GM12878 (cell line): ENCODE measurements around the gene NDUFS6. TPM values are rescaled to one million over a fixed set of nuclear protein-coding genes. Genes with fewer than 3 reads are reported as not detected.

ENCODE experiments used
- ATAC-seq: fragments of 200-7000 bp; cut with Tn5 transposase; 3 replicates; pipeline ENCODE4 v1.9.1; 2020; ENCODE audit warnings: mild to moderate bottlenecking, moderate library complexity
- BruUV-seq: library from RNA; stranded (reverse); fragments of 400-500 nt; replicated peaks from 2 replicates; lab custom pipeline; 2021; lab: Mats Ljungman, UMichigan
- CTCF ChIA-PET: fragments of 300-600 bp; sonication (Branson Sonifier 250); formaldehyde crosslinking; extraction: SDS; loops from one replicate; lab custom pipeline; 2021; ENCODE audit warnings: inconsistent platforms; lab: Yijun Ruan, JAX
- POLR2A ChIA-PET: fragments of 350-600 bp; formaldehyde crosslinking; extraction: SDS; loops from one replicate; lab custom pipeline; 2021; ENCODE audit warnings: inconsistent platforms; lab: Charles Lee
- RAD21 ChIA-PET: fragments of 300-600 bp; sonication (Branson Sonifier 250); formaldehyde crosslinking; loops from one replicate; lab custom pipeline; 2023; ENCODE audit warnings: antibody characterized with exemption; ENCODE audit not compliant: unreplicated experiment; lab: Charles Lee
- SMC1A ChIA-PET: fragments of 300-600 bp; sonication (Branson Sonifier 250); formaldehyde crosslinking; loops from one replicate; lab custom pipeline; 2023; ENCODE audit not compliant: unreplicated experiment, uncharacterized antibody; lab: Charles Lee
- DNase-seq: peaks from one replicate; pipeline ENCODE4 v3.0.0-alpha.2; 2011; ENCODE audit warnings: low read depth, low spot score
- FAIRE-seq: peaks from 3 replicates; lab custom pipeline; 2011; peaks lifted over from hg19 to GRCh38; lab: Jason Lieb, UNC
- H2AFZ ChIP-seq: 2 replicates; pipeline ENCODE4 v1.6.0; 2011; ENCODE audit warnings: low read depth, low read length, control low read depth; ENCODE audit not compliant: control insufficient read depth
- H3K27ac ChIP-seq: 2 replicates; pipeline ENCODE4 v1.5.1; 2011; ENCODE audit warnings: control low read depth; ENCODE audit not compliant: control insufficient read depth, insufficient read depth
- H3K27me3 ChIP-seq, 2 experiments: replicated peaks in 1 of 2; 2 replicates each; pipeline versions ENCODE4 v1.6.0 to v1.6.1; 2011; ENCODE audit warnings: low read length in 1 of 2; ENCODE audit not compliant: control insufficient read depth in 2 of 2, insufficient read depth in 2 of 2
- H3K36me3 ChIP-seq, 2 experiments: 2 replicates each; pipeline ENCODE4 v1.5.1; 2011; ENCODE audit warnings: low read length in 1 of 2; ENCODE audit not compliant: control insufficient read depth in 2 of 2, insufficient read depth in 2 of 2
- H3K4me1 ChIP-seq: 2 replicates; pipeline ENCODE4 v1.6.1; 2011; ENCODE audit warnings: mild to moderate bottlenecking, low read length, moderate library complexity, mixed read lengths; ENCODE audit not compliant: control insufficient read depth, insufficient read depth
- H3K4me2 ChIP-seq: 2 replicates; pipeline ENCODE4 v1.6.0; 2011; ENCODE audit warnings: control low read depth; ENCODE audit not compliant: control insufficient read depth, insufficient read depth
- H3K4me3 ChIP-seq: fragments of 200-600 bp; sonication (generic); 2 replicates; pipeline ENCODE4 v1.5.1; 2016
- H3K79me2 ChIP-seq: 2 replicates; pipeline ENCODE4 v1.6.0; 2011; ENCODE audit warnings: low read length; ENCODE audit not compliant: control insufficient read depth, insufficient read depth
- H3K9ac ChIP-seq: 2 replicates; pipeline ENCODE4 v1.8.0; 2011; ENCODE audit warnings: low read length, control low read depth, mixed read lengths; ENCODE audit not compliant: control insufficient read depth, insufficient read depth
- H3K9me3 ChIP-seq: replicated peaks from 3 replicates; pipeline ENCODE4 v1.5.1; 2011; ENCODE audit warnings: mild to moderate bottlenecking, low read length; ENCODE audit not compliant: control insufficient read depth, insufficient read depth
- H4K20me1 ChIP-seq: 2 replicates; pipeline ENCODE4 v1.6.0; 2011; ENCODE audit not compliant: control insufficient read depth, insufficient read depth
- BCLAF1 ChIP-seq: fragments of 450-650 bp; IDR thresholded peaks from 2 replicates; pipeline ENCODE4 v1.6.1; 2017; ENCODE audit warnings: antibody characterized with exemption, mild to moderate bottlenecking, moderate library complexity
- CBX5 ChIP-seq: sonication (generic); IDR thresholded peaks from 2 replicates; pipeline ENCODE4 v1.6.1; 2016; ENCODE audit warnings: low read depth, moderate library complexity, mild to moderate bottlenecking, inconsistent platforms
- CHD2 ChIP-seq: IDR thresholded peaks from 2 replicates; pipeline ENCODE4 v1.6.1; 2011; ENCODE audit warnings: low read depth, low read length, improper control_type of control experiment, borderline replicate concordance
- FOXM1 ChIP-seq: IDR thresholded peaks from 2 replicates; pipeline ENCODE4 v1.6.1; 2012; ENCODE audit warnings: low read depth, mild to moderate bottlenecking, inconsistent platforms, low read length, moderate library complexity
- IRF4 ChIP-seq: IDR thresholded peaks from 2 replicates; pipeline ENCODE4 v1.6.1; 2011; ENCODE audit warnings: low read depth, low read length
- JUNB ChIP-seq: IDR thresholded peaks from 2 replicates; pipeline ENCODE4 v1.6.1; 2016; ENCODE audit warnings: antibody characterized with exemption, mild to moderate bottlenecking
- NKRF ChIP-seq: fragments of 450-650 bp; conservative IDR thresholded peaks from 2 replicates; pipeline ENCODE4 v1.6.1; 2017; ENCODE audit warnings: mild to moderate bottlenecking, moderate library complexity
- PAX5 ChIP-seq: IDR thresholded peaks from 2 replicates; pipeline ENCODE4 v1.6.1; 2011; ENCODE audit warnings: low read depth, low read length, borderline replicate concordance
- POLR2AphosphoS2 ChIP-seq: IDR thresholded peaks from 2 replicates; pipeline ENCODE4 v1.6.1; 2011; ENCODE audit warnings: low read depth, mild to moderate bottlenecking, low read length, improper control_type of control experiment, moderate library complexity
- RAD51 ChIP-seq: fragments of 450-650 bp; IDR thresholded peaks from 2 replicates; pipeline ENCODE4 v1.6.1; 2016; ENCODE audit warnings: moderate library complexity, mild to moderate bottlenecking, inconsistent platforms
- SPI1 ChIP-seq: IDR thresholded peaks from 2 replicates; pipeline ENCODE4 v1.6.1; 2011; ENCODE audit warnings: low read depth, mild to moderate bottlenecking, low read length, moderate library complexity, borderline replicate concordance; ENCODE audit not compliant: insufficient read depth
- WRNIP1 ChIP-seq: IDR thresholded peaks from 2 replicates; pipeline ENCODE4 v1.6.1; 2011; ENCODE audit warnings: low read depth, low read length, improper control_type of control experiment, borderline replicate concordance
- ZBTB4 ChIP-seq: fragments of 450-650 bp; formaldehyde crosslinking; IDR thresholded peaks from 2 replicates; pipeline ENCODE4 v1.4.0; 2022; ENCODE audit warnings: mild to moderate bottlenecking, moderate library complexity
- ZNF622 ChIP-seq: fragments of 450-650 bp; IDR thresholded peaks from 2 replicates; pipeline ENCODE4 v1.6.1; 2017; ENCODE audit warnings: mild to moderate bottlenecking, inconsistent platforms
- WGBS: methylation state at CpG from one replicate; pipeline ENCODE4 v1.1.6; 2016; ENCODE audit warnings: low lambda C conversion rate; ENCODE audit not compliant: insufficient replicate concordance, insufficient coverage; ENCODE audit errors: missing lambda C conversion rate; 5-methylcytosine and 5-hydroxymethylcytosine counted together
- in situ Hi-C: fragments of 300-500 bp; cut with MboI; formaldehyde crosslinking; loops from 9 replicates; pipeline ENCODE4 v1.14.3; 2018; ENCODE audit warnings: mixed read lengths
- intact Hi-C: fragments of 100-400 bp; cut with micrococcal nuclease; formaldehyde crosslinking; loops from one replicate; pipeline ENCODE4 v1.14.2; 2022; ENCODE audit not compliant: unreplicated experiment
- polyA plus RNA-seq, 11 experiments: library from polyadenylated mRNA; depleted of rRNA in 4 of 11; unstranded in 6 of 11; stranded (reverse) in 5 of 11; fragments of >200 nt; fragmentation: Nextera tagmentation in 4 of 11; fragmentation: Illumina TruSeq in 1 of 11; extraction: Ambion mirVana in 4 of 11; extraction: Trizol in 1 of 11; gene quantifications; 1 replicate in 1 of 11; 2 replicates in 10 of 11; pipeline versions ENCODE4 v1.2.1 to v1.2.3, GENCODE V29; 2011 to 2016; ENCODE audit warnings: inconsistent platforms in 2 of 11, missing spikeins in 2 of 11, low read depth in 1 of 11
- total RNA-seq, 4 experiments: library from RNA; depleted of rRNA in 3 of 4; stranded (reverse); fragments of >200 nt in 3 of 4; fragmentation: Illumina TruSeq in 1 of 4; extraction: Trizol in 1 of 4; gene quantifications; 2 replicates each; pipeline versions ENCODE4 v1.2.1 to v1.2.3, GENCODE V29; 2013 to 2021

Gene NDUFS6
- total and polyA plus RNA-seq, 10 of the 15 experiments (the other 5 are each of a cell fraction or from before 2014, with no cell fraction given) = 20.7 to 213 (median 58.3) TPM

- in situ Hi-C loops (no loop called here), intact Hi-C loops (no loop called here)
- Histone ChIP-seq H3K27me3 (no peaks in the 10 kb centered on the region), H3K27ac (no peak overlapping the region), H3K9ac (no peak overlapping the region), H2AFZ (no peak overlapping the region), H3K4me1 (no peaks in the 10 kb centered on the region; the same call in 1 of the 2 replicates), H3K4me3 (no peak overlapping the region), H4K20me1 (no peaks in the 10 kb centered on the region), H3K79me2 (no peaks in the 10 kb centered on the region), H3K4me2 (no peak overlapping the region), H3K9me3 (no peaks in the 10 kb centered on the region), H3K36me3 (no peaks in the 10 kb centered on the region)
- no TSS peak for BruUV-seq
- FAIRE-seq (no peak), DNase-seq (no peak), ATAC-seq (no peak)
- POLR2A ChIA-PET = interaction anchor here (1.8 kb wide), 1 partner anchor 28 kb away, joined by 6 read pairs; the partner anchor contains the start of gene MRPL36
- WGBS = 56% methylated on average over 20 of the region's 20 CpGs
- CTCF ChIA-PET = interaction anchor here (0.9 to 2.7 kb wide), 2 partner anchors 30 to 33 kb away, joined by 3 to 18 read pairs; partner anchors contain the start of genes MRPL36 and NDUFS6
- SMC1A ChIA-PET = interaction anchor here (1.1 to 2.6 kb wide), 4 partner anchors 7 to 21 kb away, joined by 3 to 11 read pairs (median 6); no protein-coding TSS in a partner anchor
- RAD21 ChIA-PET = no interaction called here
- TF ChIP-seq WRNIP1 = no peak
- TF ChIP-seq ZNF622 = no peak
- TF ChIP-seq SPI1 = no peak
- TF ChIP-seq CHD2 = no peak
- no peak for TF ChIP-seq NKRF
- TF ChIP-seq CBX5 = no peak
- no peak for TF ChIP-seq RAD51
- TF ChIP-seq JUNB = no peak
- no peak for TF ChIP-seq ZBTB4
- TF ChIP-seq POLR2AphosphoS2 = no peak
- TF ChIP-seq IRF4 = no peak
- TF ChIP-seq BCLAF1 = no peak
- TF ChIP-seq FOXM1 = no peak
- no peak for TF ChIP-seq PAX5
Measured at GRCh38 chr5:1771149-1772065, 29.8 kb upstream of the NDUFS6 start.
